Measurements from ENCODE around the gene MIOX. TPM values are rescaled to one million over a fixed set of nuclear protein-coding genes. Genes with fewer than 3 reads are reported as not detected.

MIOX gene
- total and polyA plus RNA-seq, 2 of the 13 experiments (the other 11 are each of a cell fraction or from before 2014, with no cell fraction given) = 1.5 to 2.9 TPM

GRCh38 chr22:50473088-50473487, 13.6 kb upstream of the MIOX start (continued):
- TF ChIP-seq ARID5B (CRISPR knock-in tag; IDR thresholded peaks at IDR 0.05) = no peak
- TF ChIP-seq SPEN (CRISPR knock-in tag; IDR thresholded peaks at IDR 0.05; ENCODE audit: low read depth) = no peak; the same call in 1 of the 2 replicates
- TF ChIP-seq SMC3 (IDR thresholded peaks at IDR 0.05; ENCODE audit: low read length) = 0 out of 2 replicates have a peak, but pooled peaks have one; percentile 16
- TF ChIP-seq ZKSCAN1 (IDR thresholded peaks at IDR 0.05; ENCODE audit: low read length) = peak; percentile 73
- no peak for TF ChIP-seq ZNF776 (CRISPR knock-in tag; IDR thresholded peaks at IDR 0.05)
- no peak for TF ChIP-seq ZNF747 (CRISPR knock-in tag; IDR thresholded peaks at IDR 0.05; ENCODE audit: borderline replicate concordance)
- TF ChIP-seq HMGXB4 (CRISPR knock-in tag; IDR thresholded peaks at IDR 0.05; ENCODE audit: borderline replicate concordance in 1 of 2, low read depth in 1 of 2) = peak in 1 of 2 experiments; percentile 21; a peak in 1 of 4 replicates
- TF ChIP-seq KDM2A (CRISPR knock-in tag; IDR thresholded peaks at IDR 0.05; ENCODE audit: borderline replicate concordance, low read depth) = no peak
- no peak for TF ChIP-seq TP53 (CRISPR knock-in tag; conservative IDR thresholded peaks at IDR 0.05)
- no peak for TF ChIP-seq SMAD1 (CRISPR knock-in tag; IDR thresholded peaks at IDR 0.05; ENCODE audit: borderline replicate concordance, low read depth)
- no peak for TF ChIP-seq HIVEP1 (CRISPR knock-in tag; IDR thresholded peaks at IDR 0.05)
- TF ChIP-seq MYC (CRISPR knock-in tag; IDR thresholded peaks at IDR 0.05; ENCODE audit: borderline replicate concordance) = no peak
- no peak for TF ChIP-seq ETV6 (CRISPR knock-in tag; conservative IDR thresholded peaks at IDR 0.05)
- no peak for TF ChIP-seq SIN3A (IDR thresholded peaks at IDR 0.05; ENCODE audit: borderline replicate concordance, low read depth, low read length)
- TF ChIP-seq ZNF546 (CRISPR knock-in tag; conservative IDR thresholded peaks at IDR 0.05) = no peak
- TF ChIP-seq KMT2B (CRISPR knock-in tag; IDR thresholded peaks at IDR 0.05) = no peak
- TF ChIP-seq ELF3 (CRISPR knock-in tag; IDR thresholded peaks at IDR 0.05) = no peak
- no peak for TF ChIP-seq SIN3B (IDR thresholded peaks at IDR 0.05; ENCODE audit: low read length)
- TF ChIP-seq CTCF (CRISPR knock-in tag; IDR thresholded peaks at IDR 0.05) = peak; percentile 73
